NCI-H1694 (cell line): ENCODE data around the gene MAOA.
"Not testable (repeated sequence)": the region's sequence is repeated elsewhere in the genome, so short reads cannot be mapped to it uniquely, and the experiment has no call there.

Source experiments
- DNase-seq: peaks from one replicate; lab custom pipeline; 2025; lab: John Stamatoyannopoulos, UW

MAOA gene

GRCh38 chrX:43718081-43718480 is 62.0 kb downstream of the MAOA start:
- no peak for DNase-seq

DNA sequence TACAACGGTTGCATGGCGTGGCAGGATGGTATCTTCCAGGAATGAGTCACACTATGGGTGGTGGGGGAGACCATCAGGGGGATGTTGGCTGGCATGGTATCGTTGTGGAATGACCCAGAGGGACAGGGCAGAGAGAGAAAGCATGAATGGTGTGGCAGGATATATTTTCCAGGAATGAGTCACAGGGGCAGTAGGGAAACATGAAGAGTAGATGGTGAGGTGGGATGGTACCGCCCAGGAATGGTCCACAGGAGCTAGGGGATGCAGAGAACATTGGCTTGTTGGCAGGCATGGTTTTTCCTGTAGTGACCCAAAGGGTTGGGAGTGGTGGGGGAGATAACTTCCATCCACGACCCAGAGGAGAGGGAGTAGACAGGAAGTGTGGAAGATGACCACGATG is 62.4 kb downstream of the MAOA start:
- DNase-seq: no peak

DNA sequence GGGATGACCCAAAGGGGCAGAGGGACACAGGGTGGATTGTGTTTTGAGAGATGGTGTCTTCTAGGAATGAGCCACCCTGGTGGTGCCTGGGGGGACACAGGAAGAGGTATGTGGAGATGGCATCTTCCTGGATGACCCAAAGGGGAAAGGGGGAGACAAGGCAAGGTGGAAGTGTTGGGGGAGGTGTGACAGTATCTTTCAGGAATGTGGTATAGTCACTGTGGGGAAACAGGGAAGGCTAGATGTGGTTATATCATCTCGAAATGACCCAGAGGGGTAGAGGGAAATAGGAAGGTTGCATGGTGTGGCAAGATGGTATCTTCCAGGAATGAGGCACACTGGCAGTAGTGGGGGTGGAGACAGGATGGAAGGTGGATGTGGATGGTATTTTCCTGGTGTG is 62.9 kb downstream of the MAOA start:
- no peak for DNase-seq

DNA sequence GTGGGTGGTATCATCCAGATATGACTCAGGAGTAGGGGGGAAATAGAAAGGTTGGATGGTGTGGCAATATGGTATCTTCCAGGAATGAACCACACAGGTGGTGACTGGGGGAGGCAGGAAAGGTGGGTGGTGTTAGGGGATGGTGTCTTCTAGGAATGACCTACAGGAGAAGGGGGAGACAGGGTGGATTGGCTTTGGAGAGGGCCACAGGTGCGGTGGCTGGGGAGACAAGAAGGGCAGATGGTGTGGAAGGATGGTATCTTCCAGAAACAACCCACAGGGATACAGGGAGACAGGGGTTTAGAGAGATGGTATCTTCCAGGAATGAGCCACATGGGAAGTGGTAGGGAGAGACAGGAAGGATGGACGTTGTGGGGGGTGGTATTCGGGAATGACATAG is 64.0 kb downstream of the MAOA start:
- no peak for DNase-seq

DNA sequence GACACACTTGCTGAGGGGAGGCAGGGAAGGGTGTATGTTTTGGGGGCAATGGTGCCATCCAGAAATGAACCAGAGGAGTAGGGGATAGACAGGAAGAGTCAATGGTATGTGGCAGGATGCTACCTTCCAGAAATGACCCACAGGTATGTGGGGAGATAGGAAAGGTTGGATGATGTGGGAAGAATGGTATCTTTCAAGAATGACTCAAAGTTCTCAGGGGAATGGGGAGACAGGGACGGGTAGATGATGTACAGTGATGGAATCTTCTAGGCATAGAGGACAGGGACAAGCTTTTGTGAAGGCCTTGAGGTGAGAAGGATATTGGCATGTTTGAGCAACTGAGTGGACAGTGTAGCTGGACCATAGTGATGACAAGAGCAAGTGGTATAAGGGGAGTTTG is 64.9 kb downstream of the MAOA start:
- no peak for DNase-seq

- DNase-seq: not testable (repeated sequence)
Observed at GRCh38 chrX:43725227-43725626, 69.1 kb downstream of the MAOA start.

GRCh38 chrX:43727254-43727653 is 71.2 kb downstream of the MAOA start:
- not testable (repeated sequence) for DNase-seq

DNA sequence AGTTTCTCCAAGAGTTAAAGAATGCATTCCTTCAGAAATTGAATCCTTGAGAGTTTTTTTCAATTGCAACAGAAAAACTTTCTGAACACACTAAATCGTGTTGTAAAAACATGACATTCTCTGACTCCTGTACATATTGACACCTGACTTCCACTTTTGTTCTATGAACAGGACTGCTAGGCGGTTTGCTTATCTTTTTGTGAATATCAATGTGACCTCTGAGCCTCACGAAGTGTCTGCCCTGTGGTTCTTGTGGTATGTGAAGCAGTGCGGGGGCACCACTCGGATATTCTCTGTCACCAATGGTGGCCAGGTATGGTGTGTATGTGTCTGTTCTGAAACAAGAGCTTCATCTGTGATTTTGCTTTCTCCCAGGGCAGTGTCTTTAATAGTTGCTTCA is 71.9 kb downstream of the MAOA start:
- no peak for DNase-seq

DNA sequence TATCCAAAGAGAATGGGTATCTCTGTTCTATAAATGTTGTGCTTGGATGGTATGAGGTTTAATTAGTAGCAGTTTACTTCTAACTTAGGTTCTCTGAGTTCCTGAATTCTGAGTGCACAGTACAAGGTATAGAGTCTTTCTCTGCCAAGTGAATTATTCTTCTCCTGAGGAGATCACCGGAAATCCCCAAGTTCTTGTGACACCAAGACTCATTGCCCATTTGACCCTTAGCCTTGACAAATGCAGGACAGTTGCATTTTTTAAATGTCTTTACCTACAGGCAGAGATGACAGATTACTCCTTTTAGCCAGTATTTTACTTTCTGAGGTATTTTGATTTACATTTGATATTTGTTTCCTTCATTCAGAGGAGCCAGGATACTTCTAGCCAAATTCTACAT is 72.9 kb downstream of the MAOA start:
- DNase-seq: no peak

- no peak for DNase-seq
Observed at GRCh38 chrX:43731086-43731485, 75.0 kb downstream of the MAOA start.

GRCh38 chrX:43733699-43734098 is 77.6 kb downstream of the MAOA start:
- no peak for DNase-seq

DNA sequence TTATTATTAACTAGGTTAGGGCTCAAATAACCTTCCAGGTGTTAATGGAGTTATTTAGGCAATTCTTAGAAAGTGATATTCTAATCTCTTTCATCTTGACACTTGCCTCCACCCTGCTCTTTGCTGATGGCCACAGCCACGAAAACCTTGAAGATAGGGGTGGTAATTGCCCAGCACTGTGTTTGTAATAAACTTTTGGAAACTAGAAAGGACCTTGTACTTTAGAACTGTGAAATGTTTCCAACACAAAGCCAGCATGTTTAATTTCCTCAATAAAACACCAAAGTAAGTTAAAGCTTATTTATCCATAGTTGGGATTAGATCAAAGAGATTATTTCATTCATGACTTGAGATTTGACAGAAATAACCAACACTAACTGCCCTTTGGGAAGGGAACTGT is 78.3 kb downstream of the MAOA start:
- DNase-seq: no peak

DNA sequence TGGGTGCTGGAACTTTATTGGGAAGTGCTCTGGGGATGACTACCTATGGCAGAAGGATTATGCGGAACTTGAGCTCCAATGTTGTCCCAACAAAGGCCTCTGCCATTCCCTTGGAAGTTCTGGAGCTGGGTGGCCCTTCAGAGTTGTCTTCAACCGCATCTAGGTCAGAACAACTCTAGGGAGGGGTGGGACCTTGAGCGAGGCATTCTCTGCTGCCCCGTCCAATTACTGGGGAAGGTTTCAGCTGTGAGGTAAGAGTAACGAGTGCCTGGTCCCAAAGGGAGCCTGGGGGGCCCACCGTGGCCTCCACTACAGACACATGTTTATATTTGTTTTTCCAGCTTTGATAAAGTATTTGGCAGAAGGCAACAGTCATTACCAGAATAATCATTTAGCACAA is 79.4 kb downstream of the MAOA start:
- no peak for DNase-seq

GRCh38 chrX:43735957-43736356 is 79.9 kb downstream of the MAOA start:
- no peak for DNase-seq

DNA sequence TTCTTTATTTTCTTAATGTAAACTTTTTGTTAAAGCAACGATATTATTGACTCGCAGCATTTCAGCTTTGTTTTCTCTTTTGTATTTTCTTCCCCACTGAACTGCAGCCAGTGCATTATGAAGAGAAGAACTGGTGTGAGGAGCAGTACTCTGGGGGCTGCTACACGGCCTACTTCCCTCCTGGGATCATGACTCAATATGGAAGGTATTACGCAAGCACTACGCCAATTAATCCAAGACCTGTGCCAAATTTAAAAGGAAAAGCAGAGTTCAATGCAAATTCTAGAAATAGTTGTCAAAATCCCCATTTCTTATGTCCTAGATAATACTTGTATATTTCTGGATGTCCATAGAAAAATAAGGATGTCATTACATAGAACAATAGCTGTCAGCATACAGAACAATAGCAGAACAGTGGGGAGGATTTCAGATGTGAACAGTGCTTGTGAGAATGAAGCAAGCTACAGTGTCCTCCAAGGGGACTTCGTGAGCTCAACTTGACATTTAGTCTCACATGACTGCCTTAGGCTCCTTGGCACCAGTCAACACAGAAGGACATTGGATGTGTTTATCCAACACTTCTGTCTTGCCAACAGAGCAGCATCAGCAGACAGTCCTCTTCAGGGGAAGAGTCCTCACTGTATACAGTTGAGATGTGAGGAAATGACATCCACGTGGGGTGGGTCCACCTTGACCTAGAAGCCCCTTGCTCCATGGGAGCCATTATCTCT is 85.9 kb downstream of the MAOA start:
- no peak for DNase-seq

GRCh38 chrX:43743100-43743822 is 87.2 kb downstream of the MAOA start:
- DNase-seq: no peak

GRCh38 chrX:43744284-43744683 is 88.2 kb downstream of the MAOA start:
- no peak for DNase-seq

DNA sequence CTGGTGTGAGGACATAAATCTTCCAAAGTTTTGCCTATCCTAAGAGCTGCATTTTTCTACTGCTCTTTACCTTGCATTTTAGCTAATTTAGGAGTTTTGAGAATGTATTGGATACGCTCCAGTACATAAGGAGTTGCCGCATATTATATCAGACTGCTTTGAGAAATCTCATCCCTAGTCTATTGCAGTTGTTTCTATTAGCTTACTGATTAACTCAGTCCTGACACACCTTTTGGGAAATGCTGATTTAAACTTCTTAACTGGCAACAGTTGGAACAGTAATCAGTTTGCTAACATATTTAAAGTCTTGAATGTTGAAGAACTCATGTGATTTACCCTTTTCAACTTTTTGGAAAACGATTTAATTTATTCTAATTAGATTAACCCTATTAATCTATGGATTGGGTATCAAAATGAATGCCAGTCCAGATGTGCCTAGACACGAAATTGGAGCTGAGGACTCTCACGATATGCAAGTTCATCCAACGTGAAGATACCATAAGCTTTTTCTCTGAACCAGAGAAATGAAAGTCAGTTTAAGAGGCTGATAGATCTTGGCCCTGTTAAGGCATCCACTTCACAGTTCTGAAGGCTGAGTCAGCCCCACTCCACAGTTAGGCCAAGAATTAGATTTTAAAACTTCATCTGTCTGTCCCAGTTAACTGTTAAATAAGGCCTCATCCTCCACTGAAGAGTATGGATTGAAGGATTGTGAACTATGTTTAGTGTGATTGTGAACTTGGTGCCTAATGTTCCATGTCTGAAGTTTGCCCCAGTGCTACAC is 90.0 kb downstream of the MAOA start:
- no peak for DNase-seq

- DNase-seq: no peak
Observed at GRCh38 chrX:43747476-43747875, 91.4 kb downstream of the MAOA start.

DNA sequence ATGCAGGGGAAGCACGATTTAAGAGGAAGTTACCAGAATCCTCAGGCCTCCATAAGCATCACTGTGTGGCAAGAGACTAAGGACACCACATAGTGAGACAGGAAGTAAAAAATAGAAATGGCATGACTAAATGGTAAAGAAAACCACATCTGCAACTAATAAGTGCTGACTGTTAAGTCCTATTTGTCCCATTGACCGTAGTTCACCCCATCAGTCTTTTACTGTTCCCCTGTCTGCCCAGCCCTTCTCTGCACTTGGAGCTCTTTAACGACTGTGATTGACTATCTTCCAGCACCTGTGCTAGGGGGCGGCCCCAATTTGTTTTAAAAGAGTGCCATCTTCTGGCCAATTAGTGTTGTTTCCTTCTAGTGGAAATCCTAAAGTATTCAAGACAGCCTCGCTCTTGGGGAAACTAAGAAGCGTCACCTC is 94.2 kb downstream of the MAOA start:
- DNase-seq: peak; percentile 31

GRCh38 chrX:43753637-43754036 is 97.5 kb downstream of the MAOA start:
- no peak for DNase-seq

DNA sequence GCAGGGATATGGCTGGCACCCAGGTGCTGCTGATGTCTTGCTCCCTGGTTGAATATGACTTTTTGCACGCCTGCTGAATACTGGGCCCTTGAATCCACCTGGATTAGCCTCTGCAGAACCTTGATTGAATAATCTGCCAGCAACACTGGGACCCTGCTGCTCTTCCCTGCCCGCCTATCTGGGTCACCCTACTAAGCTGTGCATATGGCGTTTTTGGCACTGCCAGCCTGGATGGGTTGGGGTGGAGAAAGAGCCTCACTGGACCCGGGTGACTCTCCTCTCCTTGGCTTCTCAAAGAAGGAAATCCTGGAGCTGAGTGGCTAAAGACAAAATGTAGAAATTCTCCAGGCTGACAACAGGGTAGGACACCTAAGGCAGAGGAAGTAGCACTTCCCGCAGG is 100.0 kb downstream of the MAOA start:
- DNase-seq: no peak

- no peak for DNase-seq
Observed at GRCh38 chrX:43758044-43758443, 101.9 kb downstream of the MAOA start.
